D341Med (cell line): ENCODE results near the gene TMEFF1.

Source experiments
- DNase-seq: peaks from one replicate; pipeline ENCODE4 v3.0.0; 2012; ENCODE audit warnings: low spot score

TMEFF1 gene

GRCh38 chr9:100448266-100448665 lies 24.7 kb upstream of the TMEFF1 start:
- no peak for DNase-seq

- no peak for DNase-seq
These were observed 23.5 kb upstream of the TMEFF1 start for GRCh38 chr9:100449420-100449819.

DNA sequence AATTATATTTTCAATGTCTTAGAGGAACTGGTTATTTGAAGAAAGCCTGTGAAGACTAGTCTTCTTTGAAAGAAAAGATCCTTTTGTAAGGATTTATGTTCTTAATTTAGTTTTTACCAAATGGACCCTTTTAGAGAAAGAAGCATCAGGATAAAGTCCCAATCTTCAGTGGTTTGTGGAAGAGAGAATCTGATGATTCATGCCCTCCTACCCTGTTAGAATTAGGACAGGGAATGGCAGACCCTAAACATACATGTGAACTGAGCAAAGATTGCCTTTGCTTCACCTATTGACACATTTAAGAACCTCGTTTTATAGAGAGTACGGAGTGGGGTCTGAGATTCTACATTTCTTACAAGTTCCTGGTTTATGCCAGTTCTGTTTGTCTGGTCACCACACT lies 20.1 kb upstream of the TMEFF1 start:
- no peak for DNase-seq

DNA sequence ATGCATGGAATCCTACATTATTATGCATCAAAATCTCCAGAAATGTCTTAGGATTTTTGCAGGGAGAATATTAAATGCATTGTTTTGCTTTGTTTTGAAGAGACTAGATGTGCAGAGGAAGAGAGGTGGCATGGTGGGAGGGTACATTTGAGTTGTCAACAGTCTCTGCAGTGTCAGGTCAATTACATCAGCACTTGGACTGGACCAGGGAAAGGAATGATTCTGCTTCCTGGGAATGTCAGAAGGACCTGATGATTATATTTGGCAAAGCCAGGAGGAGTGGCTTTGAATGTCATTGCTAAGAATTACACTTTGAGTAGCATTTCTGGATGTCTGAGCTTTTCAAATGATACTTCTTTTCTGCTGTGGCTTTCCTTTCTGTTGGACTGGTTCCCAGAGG lies 17.5 kb upstream of the TMEFF1 start:
- DNase-seq, result no peak

DNA sequence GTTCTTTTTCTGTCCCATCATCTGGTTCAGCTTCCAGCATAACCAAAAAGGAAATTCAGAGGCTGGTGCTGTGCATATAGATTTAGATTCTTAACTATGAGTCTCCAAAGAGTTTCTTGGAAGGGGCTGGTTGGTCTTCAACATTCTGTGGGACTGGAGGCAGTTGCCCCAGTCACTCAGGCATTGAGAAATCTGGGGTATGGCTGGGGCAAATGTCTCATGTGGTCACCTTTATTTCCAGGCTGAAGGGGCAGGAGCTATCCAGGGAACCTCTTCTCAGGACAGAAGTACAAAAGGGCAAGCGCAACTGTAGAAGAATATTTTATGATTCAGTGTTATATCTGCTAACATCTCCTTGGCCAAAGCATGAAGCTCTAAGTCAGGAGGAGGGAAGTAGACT lies 15.4 kb upstream of the TMEFF1 start:
- DNase-seq, result no peak

DNA sequence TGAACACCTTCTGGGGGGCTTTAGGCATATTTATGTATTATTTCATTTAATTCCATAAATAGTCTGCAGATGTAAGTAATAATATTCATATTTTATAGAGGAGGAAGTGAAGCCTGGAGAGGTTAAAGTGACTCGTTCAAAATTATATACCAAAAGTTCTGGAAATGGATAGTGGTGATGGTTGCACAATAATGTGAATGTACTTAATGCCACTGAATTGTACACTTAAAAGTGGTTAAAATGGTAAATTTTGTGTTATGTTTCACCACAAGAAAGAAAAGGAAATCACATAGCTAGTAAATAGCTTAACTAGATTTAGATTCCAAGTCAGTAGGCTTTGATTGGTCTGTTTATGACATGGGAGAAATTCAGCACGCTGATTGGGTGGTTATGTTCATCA lies 13.0 kb upstream of the TMEFF1 start:
- DNase-seq, result no peak

DNA sequence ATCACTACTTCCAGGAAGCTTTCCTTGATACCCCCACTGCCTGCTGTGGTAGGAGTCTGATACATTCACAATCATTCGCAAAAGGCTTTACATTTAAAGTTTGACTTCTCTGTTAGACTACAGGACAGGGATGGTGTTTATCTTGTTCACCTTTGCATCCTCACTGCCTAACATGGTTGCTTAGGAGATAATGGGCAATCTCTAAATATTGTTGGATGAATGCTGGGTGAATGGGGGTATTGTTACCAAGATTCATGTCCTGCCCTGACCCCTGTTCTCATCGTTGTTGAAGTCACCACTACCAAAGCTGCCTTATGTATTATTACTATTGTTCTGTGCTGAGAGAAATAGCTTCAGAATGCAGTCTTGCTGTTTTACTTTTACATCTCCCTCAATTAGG lies 7.7 kb upstream of the TMEFF1 start:
- no peak for DNase-seq

DNA sequence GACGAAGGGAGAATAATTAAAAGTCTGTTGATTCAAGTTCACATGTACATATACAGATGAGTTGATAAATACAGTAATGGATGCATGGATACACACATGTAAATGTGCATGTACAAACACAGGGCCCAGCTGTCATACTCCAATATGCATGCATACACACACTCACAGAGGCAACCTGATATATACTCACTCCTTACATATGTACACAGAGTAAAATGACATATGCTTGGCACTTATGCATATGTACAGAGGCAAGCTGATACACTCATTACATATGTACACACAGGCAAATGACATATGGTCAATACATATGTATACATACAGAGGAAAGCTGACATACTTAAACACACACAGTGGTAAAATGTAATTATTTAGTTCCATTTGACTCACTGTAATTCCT lies 7.2 kb upstream of the TMEFF1 start:
- no peak for DNase-seq

DNA sequence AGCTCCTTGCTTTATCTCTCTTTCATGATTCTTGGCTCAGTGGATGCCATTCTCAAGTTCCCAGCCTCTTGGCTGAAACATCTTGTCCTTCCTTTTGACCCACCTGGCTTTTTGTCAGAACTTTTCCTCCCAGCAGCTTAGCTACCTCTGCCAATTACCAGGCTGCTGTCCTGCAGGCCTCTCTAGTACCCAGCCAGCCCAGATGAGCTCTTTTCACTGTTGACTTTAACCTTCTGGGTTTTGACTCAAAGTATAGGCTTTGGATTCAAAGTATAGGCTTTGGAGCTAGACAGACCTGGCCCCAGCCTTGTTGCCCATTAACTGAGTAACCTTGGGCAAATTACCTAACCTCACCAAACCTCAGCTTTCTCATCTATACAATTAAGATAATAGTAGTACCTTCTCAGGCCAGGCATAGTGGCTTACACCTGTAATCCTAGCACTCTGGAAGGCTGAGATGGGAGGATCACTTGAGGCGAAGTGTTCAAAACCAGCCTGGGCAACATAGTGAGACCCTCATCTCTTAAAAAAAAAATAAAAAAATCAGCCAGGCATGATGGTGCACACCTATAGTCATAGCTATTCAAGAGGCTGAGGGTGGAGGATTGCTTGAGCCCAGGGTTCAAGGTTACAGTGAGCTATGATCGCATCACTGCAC lies 6.6 kb upstream of the TMEFF1 start:
- no peak for DNase-seq

GRCh38 chr9:100466829-100467221 lies 6.1 kb upstream of the TMEFF1 start:
- no peak for DNase-seq

- no peak for DNase-seq
These were observed 4.9 kb upstream of the TMEFF1 start for GRCh38 chr9:100468041-100468440.

- DNase-seq, result no peak
These were observed 681 bp upstream of the TMEFF1 start for GRCh38 chr9:100472268-100472667.

DNA sequence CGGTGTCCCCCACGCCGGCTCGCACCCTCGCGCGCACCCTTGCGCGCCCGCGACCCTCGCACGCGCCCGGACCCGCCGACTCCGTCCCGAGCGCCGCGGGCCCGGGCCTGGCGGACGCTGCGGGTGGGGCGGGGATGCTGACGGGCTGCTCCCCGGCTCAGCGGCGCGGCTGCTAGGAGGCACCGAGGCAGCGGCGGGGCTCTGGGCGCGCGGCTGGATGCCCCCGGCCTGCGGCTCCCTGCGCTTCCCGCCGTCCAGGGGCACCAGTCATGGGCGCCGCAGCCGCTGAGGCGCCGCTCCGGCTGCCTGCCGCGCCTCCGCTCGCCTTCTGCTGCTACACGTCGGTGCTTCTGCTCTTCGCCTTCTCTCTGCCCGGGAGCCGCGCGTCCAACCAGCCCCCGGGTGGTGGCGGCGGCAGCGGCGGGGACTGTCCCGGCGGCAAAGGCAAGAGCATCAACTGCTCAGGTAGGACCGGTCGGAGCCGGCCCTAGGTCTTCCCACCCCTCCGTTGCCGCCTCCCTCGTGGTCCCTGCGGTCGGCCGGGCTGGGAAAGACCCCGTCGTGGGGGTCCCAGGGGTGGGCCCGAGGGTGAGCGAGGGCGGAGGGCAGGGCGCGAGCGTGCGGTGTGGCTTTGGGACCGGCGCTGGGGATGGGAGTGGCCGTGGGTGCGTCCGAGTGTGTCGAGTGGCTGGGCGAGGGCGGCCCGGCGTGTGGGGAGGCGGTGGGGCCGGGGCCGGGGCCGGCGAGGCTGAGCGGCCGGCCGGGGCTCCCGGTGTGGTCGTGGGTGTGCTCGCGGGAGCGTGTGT lies 530 bp downstream of the TMEFF1 start:
- peak; percentile 85 for DNase-seq

DNA sequence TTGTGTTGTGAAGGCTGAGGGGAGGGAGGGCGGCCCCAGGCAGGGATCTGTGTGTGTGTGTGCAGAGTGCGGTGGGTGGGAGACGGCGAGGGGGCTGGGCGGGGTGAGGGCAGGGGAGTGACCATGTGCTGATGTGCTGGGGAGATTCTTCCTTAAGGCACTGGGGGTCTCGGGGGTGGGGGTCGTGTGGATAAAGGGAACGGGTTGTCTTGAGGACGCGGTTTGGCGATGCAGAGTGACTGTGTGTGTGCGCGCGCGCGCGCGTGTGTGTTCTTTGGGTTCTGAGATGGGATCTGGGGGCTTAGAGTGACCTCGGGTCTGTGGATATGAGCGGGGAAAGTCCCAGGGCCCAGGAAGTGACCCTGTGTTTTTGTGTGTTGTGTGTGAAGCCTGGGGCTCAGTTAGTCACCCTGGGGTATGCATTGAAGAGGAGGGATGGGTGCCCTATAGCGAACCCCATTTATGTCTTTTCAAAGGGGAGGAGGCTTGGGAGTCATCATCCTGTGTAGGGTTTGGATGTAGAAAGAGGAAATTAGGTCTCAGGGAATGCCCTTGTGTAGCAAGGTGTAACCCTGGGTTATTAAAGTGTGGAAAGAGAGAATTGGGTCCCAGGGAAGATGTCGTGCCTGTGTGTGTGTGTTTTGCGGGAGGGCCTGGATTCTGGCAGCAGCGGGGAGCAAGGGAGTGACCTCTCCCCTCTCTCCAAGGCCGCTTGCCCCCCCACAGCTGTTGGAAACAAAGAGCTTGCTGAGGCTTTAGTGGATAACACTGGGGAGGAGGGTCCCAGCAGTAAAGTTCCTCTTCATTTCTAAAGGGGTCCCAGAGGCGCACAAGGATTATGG lies 1.4 kb downstream of the TMEFF1 start:
- DNase-seq, result peak; percentile 30

DNA sequence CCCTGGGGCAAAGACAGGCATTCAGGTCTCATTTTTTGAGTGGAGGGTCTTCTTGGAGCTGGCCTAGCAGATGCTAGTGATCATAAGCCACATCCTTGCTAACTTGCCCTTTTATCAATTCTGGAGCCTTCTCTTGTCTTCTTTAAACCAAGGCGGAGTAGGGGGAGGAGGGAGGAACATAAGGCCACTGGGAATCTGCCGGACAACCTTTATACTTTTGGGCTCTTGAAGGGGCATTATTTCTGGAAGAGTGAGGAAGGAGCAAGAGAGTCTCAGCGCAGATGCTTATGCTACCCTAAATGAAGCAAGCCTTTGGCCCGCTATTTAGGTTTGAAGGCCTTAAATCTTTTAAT lies 2.0 kb downstream of the TMEFF1 start:
- DNase-seq, result no peak

- DNase-seq, result no peak
These were observed 4.3 kb downstream of the TMEFF1 start for GRCh38 chr9:100477241-100477640.

- DNase-seq, result no peak
These were observed 5.2 kb downstream of the TMEFF1 start for GRCh38 chr9:100478192-100478591.

- no peak for DNase-seq
These were observed 6.9 kb downstream of the TMEFF1 start for GRCh38 chr9:100479820-100480219.

GRCh38 chr9:100485196-100485595 lies 12.2 kb downstream of the TMEFF1 start:
- DNase-seq, result no peak

GRCh38 chr9:100486479-100487176 lies 13.7 kb downstream of the TMEFF1 start:
- no peak for DNase-seq

- no peak for DNase-seq
These were observed 15.2 kb downstream of the TMEFF1 start for GRCh38 chr9:100488177-100488576.

DNA sequence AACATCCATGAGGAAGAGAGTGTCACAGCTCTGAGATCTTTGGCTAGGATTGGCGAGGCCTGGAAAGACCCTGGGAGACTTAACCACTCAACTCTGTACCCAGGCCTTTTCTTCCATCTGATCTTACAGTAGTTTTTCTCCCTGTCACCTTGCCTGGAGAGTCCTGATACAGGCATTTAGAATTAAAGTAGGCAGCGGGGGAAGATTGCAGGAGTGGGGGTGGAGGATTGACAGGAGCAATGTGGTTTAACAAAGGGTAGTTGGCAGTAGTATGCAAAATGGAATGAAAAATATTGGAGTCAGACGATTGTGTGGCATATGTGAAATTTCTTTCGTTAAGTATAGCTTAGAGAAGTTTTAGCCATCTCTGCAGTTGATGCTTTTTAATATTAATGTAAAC lies 16.9 kb downstream of the TMEFF1 start:
- no peak for DNase-seq
